Measurements from ENCODE around the gene ZCWPW1.

The ZCWPW1 gene

DNA sequence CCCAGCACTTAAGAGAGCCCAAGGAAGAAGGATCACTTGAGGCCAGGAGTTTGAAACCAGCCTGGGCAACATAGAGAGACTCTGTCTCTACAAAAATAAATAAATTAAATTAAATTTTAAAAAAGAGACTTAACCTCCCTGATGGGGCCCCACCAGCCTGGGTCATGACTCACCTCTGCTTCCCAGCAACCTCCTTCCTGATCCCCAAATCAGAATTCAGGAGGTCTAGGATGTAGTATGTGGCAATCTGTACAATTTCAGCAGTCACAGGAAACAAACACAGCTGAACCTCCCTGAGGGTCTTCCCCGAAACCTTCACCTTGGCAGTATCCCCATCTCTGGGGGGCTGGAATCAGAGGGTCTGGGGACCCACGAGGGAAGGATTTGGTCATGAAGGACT is 17.5 kb upstream of the ZCWPW1 start:
- TF ChIP-seq, protein P1, sequence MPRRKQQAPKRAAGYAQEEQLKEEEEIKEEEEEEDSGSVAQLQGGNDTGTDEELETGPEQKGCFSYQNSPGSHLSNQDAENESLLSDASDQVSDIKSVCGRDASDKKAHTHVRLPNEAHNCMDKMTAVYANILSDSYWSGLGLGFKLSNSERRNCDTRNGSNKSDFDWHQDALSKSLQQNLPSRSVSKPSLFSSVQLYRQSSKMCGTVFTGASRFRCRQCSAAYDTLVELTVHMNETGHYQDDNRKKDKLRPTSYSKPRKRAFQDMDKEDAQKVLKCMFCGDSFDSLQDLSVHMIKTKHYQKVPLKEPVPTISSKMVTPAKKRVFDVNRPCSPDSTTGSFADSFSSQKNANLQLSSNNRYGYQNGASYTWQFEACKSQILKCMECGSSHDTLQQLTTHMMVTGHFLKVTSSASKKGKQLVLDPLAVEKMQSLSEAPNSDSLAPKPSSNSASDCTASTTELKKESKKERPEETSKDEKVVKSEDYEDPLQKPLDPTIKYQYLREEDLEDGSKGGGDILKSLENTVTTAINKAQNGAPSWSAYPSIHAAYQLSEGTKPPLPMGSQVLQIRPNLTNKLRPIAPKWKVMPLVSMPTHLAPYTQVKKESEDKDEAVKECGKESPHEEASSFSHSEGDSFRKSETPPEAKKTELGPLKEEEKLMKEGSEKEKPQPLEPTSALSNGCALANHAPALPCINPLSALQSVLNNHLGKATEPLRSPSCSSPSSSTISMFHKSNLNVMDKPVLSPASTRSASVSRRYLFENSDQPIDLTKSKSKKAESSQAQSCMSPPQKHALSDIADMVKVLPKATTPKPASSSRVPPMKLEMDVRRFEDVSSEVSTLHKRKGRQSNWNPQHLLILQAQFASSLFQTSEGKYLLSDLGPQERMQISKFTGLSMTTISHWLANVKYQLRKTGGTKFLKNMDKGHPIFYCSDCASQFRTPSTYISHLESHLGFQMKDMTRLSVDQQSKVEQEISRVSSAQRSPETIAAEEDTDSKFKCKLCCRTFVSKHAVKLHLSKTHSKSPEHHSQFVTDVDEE (CRISPR knock-in tag; IDR thresholded peaks at IDR 0.05): no peak
- TF ChIP-seq PPARA (CRISPR knock-in tag; IDR thresholded peaks at IDR 0.05; ENCODE audit: borderline replicate concordance): no peak
- 0 out of 3 replicates have a peak, but pooled peaks have one; percentile 7 for ATAC-seq

DNA sequence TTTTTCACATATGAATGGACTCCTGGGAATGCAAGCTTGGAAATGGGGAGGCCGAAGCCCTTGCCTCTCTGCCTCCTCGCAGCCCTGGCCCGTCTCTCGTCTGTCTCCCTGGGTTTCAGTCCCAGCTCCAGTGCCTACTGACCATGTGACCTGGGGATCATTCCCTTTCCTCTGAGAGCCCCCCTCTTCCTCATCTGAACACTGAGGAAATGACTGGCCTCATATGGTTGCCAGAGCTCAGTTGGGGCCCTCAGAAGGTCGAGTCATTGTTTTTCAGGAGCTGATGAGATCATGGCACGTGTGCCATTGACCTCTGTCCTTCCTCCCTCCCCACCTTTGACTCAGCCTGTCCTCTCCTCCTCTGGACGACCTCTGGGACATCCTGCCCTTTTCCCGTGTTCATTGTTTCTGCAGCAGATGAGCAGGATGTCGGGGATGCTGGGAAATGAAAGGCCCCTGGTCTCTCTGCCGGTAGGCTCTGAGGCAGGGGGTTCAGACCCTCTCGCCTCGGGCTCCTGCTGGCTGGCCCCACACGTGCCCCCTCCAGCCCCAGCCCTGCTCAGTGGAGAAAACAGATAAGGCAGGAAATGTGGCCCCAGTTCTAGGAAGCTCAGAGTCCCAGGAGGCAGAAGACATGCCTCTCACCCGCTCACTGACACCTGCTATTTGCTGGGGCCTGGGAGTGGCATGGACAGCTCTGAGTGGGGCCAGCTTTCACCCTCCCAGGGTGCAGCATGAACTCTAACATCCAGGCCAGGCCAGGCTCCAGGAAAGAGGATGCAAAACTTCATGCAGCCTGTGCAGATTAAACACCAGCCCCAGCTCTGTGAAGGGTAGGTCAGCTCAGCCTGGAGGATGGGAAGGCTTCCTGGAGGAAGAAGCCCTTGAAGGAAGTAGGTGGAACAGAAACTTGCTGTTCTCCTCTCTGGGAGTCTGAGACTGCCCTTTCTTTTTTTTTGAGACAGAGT is 16.1 kb upstream of the ZCWPW1 start:
- peak; percentile 40 for ATAC-seq
- TF ChIP-seq, protein P1 (CRISPR knock-in tag; IDR thresholded peaks at IDR 0.05): no peak

DNA sequence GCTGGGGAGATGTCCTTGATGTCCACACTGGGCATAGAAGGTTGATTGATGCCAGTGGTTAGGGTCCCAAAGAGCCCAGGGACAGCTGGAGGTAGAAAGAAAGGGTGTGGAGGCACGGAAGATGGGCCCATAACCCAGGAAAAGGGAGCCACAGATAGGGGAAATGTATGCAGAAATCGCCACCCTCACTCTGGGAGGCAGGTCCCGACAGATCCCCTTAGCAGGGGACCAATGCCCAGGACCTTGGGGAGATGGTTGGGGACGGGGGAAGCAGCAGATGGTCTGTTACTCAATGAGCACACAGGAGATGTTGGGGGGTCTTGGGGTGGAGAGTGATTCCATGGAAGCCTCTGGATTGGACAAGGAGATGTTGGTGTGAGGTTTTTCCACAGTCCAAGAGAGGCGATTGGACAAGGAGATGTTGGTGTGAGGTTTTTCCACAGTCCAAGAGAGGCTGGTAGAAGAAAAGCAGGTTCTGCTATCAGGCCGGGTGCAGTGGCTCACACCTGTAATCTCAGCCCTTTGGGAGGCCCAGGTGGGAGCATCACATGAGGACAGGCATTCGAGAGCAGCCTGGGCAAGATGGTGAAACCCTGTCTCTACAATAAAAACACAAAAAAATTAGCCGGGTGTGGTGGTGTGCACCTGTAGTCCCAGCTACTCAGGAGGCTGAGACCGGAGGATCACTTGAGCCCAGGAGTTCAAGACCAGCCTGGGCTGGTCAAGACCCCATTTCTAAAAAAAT is 14.8 kb upstream of the ZCWPW1 start:
- ATAC-seq: no peak
- no peak for TF ChIP-seq ZNF8 (CRISPR knock-in tag; IDR thresholded peaks at IDR 0.05)
- TF ChIP-seq RARB (CRISPR knock-in tag; IDR thresholded peaks at IDR 0.05): no peak
- TF ChIP-seq TOX (CRISPR knock-in tag; IDR thresholded peaks at IDR 0.05; ENCODE audit: borderline replicate concordance): no peak
- TF ChIP-seq, protein P1 (CRISPR knock-in tag; IDR thresholded peaks at IDR 0.05): no peak
- no peak for TF ChIP-seq ZNF565 (CRISPR knock-in tag; conservative IDR thresholded peaks at IDR 0.05; ENCODE audit: low read depth)
- TF ChIP-seq, protein P2, sequence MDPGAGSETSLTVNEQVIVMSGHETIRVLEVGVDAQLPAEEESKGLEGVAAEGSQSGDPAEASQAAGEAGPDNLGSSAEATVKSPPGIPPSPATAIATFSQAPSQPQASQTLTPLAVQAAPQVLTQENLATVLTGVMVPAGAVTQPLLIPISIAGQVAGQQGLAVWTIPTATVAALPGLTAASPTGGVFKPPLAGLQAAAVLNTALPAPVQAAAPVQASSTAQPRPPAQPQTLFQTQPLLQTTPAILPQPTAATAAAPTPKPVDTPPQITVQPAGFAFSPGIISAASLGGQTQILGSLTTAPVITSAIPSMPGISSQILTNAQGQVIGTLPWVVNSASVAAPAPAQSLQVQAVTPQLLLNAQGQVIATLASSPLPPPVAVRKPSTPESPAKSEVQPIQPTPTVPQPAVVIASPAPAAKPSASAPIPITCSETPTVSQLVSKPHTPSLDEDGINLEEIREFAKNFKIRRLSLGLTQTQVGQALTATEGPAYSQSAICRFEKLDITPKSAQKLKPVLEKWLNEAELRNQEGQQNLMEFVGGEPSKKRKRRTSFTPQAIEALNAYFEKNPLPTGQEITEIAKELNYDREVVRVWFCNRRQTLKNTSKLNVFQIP (CRISPR knock-in tag; IDR thresholded peaks at IDR 0.05; ENCODE audit: borderline replicate concordance, low read depth): no peak
- no peak for TF ChIP-seq ZNF70 (CRISPR knock-in tag; IDR thresholded peaks at IDR 0.05)
- no peak for TF ChIP-seq SNAI2 (CRISPR knock-in tag; IDR thresholded peaks at IDR 0.05)
- no peak for TF ChIP-seq CSDC2 (CRISPR knock-in tag; IDR thresholded peaks at IDR 0.05)
- no peak for TF ChIP-seq GLIS3 (CRISPR knock-in tag; IDR thresholded peaks at IDR 0.05)
- TF ChIP-seq ISL1 (CRISPR knock-in tag; IDR thresholded peaks at IDR 0.05): no peak
- TF ChIP-seq, protein P3, sequence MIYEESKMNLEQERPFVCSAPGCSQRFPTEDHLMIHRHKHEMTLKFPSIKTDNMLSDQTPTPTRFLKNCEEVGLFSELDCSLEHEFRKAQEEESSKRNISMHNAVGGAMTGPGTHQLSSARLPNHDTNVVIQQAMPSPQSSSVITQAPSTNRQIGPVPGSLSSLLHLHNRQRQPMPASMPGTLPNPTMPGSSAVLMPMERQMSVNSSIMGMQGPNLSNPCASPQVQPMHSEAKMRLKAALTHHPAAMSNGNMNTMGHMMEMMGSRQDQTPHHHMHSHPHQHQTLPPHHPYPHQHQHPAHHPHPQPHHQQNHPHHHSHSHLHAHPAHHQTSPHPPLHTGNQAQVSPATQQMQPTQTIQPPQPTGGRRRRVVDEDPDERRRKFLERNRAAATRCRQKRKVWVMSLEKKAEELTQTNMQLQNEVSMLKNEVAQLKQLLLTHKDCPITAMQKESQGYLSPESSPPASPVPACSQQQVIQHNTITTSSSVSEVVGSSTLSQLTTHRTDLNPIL (CRISPR knock-in tag; IDR thresholded peaks at IDR 0.05; ENCODE audit: low read depth): no peak
- TF ChIP-seq, protein P4, sequence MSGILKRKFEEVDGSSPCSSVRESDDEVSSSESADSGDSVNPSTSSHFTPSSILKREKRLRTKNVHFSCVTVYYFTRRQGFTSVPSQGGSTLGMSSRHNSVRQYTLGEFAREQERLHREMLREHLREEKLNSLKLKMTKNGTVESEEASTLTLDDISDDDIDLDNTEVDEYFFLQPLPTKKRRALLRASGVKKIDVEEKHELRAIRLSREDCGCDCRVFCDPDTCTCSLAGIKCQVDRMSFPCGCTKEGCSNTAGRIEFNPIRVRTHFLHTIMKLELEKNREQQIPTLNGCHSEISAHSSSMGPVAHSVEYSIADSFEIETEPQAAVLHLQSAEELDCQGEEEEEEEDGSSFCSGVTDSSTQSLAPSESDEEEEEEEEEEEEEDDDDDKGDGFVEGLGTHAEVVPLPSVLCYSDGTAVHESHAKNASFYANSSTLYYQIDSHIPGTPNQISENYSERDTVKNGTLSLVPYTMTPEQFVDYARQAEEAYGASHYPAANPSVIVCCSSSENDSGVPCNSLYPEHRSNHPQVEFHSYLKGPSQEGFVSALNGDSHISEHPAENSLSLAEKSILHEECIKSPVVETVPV (CRISPR knock-in tag; IDR thresholded peaks at IDR 0.05): no peak
